ENCODE data around the gene NUP210L. TPM values are rescaled to one million over a fixed set of nuclear protein-coding genes. Genes with fewer than 3 reads are reported as not detected.

NUP210L gene
- total and polyA plus RNA-seq, 2 of the 13 experiments (the other 11 are each of a cell fraction or from before 2014, with no cell fraction given), result not detected

DNA sequence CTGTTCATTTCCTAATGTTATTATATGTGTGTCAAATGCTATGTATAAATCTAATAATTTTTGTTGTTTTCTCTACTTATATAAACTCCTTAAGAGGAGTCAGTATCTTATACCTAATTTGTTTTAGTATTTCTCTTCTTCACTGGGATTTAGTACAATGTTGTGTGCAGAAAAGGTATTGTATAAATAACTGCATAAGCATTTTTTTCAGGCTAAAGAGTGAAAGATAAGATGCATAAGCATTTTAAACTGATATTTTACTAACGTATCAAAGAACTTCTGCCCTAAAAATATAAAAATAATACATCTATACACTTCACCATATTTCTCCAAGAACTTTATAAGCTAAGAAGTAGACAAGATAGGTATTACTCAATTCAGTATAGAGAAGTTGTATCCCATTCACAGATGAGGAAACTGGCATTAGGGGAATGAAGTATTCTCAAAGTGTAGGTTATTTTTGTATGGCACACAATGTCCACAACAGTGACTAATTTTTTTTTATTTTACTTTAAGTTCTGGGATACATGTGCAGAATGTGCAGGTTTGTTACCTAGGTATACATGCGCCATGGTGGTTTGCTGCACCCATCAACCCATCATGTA lies 59.3 kb downstream of the NUP210L start:
- H3K27me3 ChIP-seq (ENCODE audit: control insufficient read depth in 1 of 2, insufficient read depth in 2 of 2, low read length in 2 of 2), result no peaks in the 10 kb centered on the region; a peak in 1 of 5 replicates
- POLR2A ChIA-PET, result no interaction called here
- no peaks in the 10 kb centered on the region for H3K4me1 ChIP-seq (ENCODE audit: insufficient read depth, low read length)
- no peak overlapping the region for H2AFZ ChIP-seq (ENCODE audit: low read length)
- TF ChIP-seq GFI1 (CRISPR knock-in tag; IDR thresholded peaks at IDR 0.05; ENCODE audit: borderline replicate concordance) (no peak), ZFP36L2 (CRISPR knock-in tag; IDR thresholded peaks at IDR 0.05) (no peak), NR2F2 (IDR thresholded peaks at IDR 0.05; ENCODE audit: borderline replicate concordance, low read depth) (no peak), POGZ (CRISPR knock-in tag; IDR thresholded peaks at IDR 0.05) (no peak), MAFK (conservative IDR thresholded peaks at IDR 0.05 in 1 of 2, IDR thresholded peaks at IDR 0.05 in 1 of 2; ENCODE audit: low read length in 2 of 2) (0 out of 4 replicates have a peak, but pooled peaks of 1 of the 2 experiments have one; percentile 16)
- TF ChIP-seq, protein P1, sequence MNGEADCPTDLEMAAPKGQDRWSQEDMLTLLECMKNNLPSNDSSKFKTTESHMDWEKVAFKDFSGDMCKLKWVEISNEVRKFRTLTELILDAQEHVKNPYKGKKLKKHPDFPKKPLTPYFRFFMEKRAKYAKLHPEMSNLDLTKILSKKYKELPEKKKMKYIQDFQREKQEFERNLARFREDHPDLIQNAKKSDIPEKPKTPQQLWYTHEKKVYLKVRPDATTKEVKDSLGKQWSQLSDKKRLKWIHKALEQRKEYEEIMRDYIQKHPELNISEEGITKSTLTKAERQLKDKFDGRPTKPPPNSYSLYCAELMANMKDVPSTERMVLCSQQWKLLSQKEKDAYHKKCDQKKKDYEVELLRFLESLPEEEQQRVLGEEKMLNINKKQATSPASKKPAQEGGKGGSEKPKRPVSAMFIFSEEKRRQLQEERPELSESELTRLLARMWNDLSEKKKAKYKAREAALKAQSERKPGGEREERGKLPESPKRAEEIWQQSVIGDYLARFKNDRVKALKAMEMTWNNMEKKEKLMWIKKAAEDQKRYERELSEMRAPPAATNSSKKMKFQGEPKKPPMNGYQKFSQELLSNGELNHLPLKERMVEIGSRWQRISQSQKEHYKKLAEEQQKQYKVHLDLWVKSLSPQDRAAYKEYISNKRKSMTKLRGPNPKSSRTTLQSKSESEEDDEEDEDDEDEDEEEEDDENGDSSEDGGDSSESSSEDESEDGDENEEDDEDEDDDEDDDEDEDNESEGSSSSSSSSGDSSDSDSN (CRISPR knock-in tag; IDR thresholded peaks at IDR 0.05), result no peak
- no peak overlapping the region for H3K4me2 ChIP-seq (ENCODE audit: low read depth, low read length)
- CTCF ChIA-PET (ENCODE audit: low intra/inter-chr PET ratio, low total read pairs), result no interaction called here
- intact Hi-C loops (cut with micrococcal nuclease; ENCODE audit: unreplicated experiment), result no loop called here
- FAIRE-seq, result no peak
- H3K9ac ChIP-seq (ENCODE audit: insufficient read depth, low read depth, low read length), result no peak overlapping the region
- DNase-seq (ENCODE audit: low spot score), result no peak
- no peak for ATAC-seq
- no peaks in the 10 kb centered on the region for H3K79me2 ChIP-seq (ENCODE audit: insufficient read depth, low read length)
- in situ Hi-C loops (cut with HindIII; ENCODE audit: extremely low pct_ligation_motif_present, low pct_unique_long_range_greater_than_20kb), result no loop called here
- no peaks in the 10 kb centered on the region for H3K9me3 ChIP-seq (ENCODE audit: low read length)
- H4K20me1 ChIP-seq (ENCODE audit: insufficient read depth, low read length), result no peaks in the 10 kb centered on the region
- no peak overlapping the region for H3K4me3 ChIP-seq (replicated peaks in 1 of 3; ENCODE audit: insufficient read depth in 1 of 3, low read depth in 2 of 3, low read length in 3 of 3)
- BruUV-seq (replicated peaks), result no TSS peak
- 48% methylated on average over 2 of the region's 2 CpGs for WGBS (ENCODE audit: low lambda C conversion rate)
- no peaks in the 10 kb centered on the region for H3K36me3 ChIP-seq (replicated peaks in 1 of 2; ENCODE audit: control insufficient read depth in 1 of 2, insufficient read depth in 2 of 2, low read length in 2 of 2)
- H3K27ac ChIP-seq (ENCODE audit: extremely low read length, insufficient read depth, low read length), result no peak overlapping the region

DNA sequence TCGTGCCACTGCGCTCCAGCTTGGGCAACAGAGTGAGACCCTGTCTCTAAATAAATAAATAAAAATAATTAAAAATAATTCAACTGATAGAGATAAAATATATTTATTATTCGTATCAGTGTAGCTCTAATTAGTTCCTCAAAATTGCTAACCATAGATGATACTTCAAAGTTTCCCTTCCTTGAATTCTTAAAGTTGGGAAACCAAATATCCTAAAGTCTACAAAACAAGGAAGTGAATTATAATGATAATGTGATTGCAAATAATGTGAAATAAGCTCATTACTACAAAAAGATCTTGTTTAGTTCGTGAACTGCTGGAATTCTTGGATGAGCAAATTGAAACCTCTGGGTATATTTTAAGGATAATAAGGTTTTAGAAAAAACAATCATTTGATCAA lies 60.5 kb downstream of the NUP210L start:
- Histone ChIP-seq H3K9me3 (ENCODE audit: low read length) (no peaks in the 10 kb centered on the region), H3K4me2 (ENCODE audit: low read depth, low read length) (no peak overlapping the region), H3K27ac (ENCODE audit: extremely low read length, insufficient read depth, low read length) (no peak overlapping the region), H3K79me2 (ENCODE audit: insufficient read depth, low read length) (no peaks in the 10 kb centered on the region), H2AFZ (ENCODE audit: low read length) (no peak overlapping the region), H3K4me1 (ENCODE audit: insufficient read depth, low read length) (no peaks in the 10 kb centered on the region), H3K27me3 (ENCODE audit: control insufficient read depth in 1 of 2, insufficient read depth in 2 of 2, low read length in 2 of 2) (no peaks in the 10 kb centered on the region; a peak in 1 of 5 replicates), H4K20me1 (ENCODE audit: insufficient read depth, low read length) (no peaks in the 10 kb centered on the region), H3K36me3 (replicated peaks in 1 of 2; ENCODE audit: control insufficient read depth in 1 of 2, insufficient read depth in 2 of 2, low read length in 2 of 2) (no peaks in the 10 kb centered on the region), H3K9ac (ENCODE audit: insufficient read depth, low read depth, low read length) (no peak overlapping the region), H3K4me3 (replicated peaks in 1 of 3; ENCODE audit: insufficient read depth in 1 of 3, low read depth in 2 of 3, low read length in 3 of 3) (no peak overlapping the region)
- intact Hi-C loops (cut with micrococcal nuclease; ENCODE audit: unreplicated experiment) (no loop called here), in situ Hi-C loops (cut with HindIII; ENCODE audit: extremely low pct_ligation_motif_present, low pct_unique_long_range_greater_than_20kb) (no loop called here)
- 4% methylated on average over 4 of the region's 4 CpGs for WGBS (ENCODE audit: low lambda C conversion rate)
- no peak for ATAC-seq
- ChIA-PET CTCF (ENCODE audit: low intra/inter-chr PET ratio, low total read pairs) (no interaction called here), POLR2A (no interaction called here)
- FAIRE-seq, result no peak
- DNase-seq (ENCODE audit: low spot score), result no peak
- no TSS peak for BruUV-seq (replicated peaks)
- TF ChIP-seq, protein P2, sequence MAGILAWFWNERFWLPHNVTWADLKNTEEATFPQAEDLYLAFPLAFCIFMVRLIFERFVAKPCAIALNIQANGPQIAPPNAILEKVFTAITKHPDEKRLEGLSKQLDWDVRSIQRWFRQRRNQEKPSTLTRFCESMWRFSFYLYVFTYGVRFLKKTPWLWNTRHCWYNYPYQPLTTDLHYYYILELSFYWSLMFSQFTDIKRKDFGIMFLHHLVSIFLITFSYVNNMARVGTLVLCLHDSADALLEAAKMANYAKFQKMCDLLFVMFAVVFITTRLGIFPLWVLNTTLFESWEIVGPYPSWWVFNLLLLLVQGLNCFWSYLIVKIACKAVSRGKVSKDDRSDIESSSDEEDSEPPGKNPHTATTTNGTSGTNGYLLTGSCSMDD (CRISPR knock-in tag; IDR thresholded peaks at IDR 0.05), result no peak
- TF ChIP-seq, protein P3, sequence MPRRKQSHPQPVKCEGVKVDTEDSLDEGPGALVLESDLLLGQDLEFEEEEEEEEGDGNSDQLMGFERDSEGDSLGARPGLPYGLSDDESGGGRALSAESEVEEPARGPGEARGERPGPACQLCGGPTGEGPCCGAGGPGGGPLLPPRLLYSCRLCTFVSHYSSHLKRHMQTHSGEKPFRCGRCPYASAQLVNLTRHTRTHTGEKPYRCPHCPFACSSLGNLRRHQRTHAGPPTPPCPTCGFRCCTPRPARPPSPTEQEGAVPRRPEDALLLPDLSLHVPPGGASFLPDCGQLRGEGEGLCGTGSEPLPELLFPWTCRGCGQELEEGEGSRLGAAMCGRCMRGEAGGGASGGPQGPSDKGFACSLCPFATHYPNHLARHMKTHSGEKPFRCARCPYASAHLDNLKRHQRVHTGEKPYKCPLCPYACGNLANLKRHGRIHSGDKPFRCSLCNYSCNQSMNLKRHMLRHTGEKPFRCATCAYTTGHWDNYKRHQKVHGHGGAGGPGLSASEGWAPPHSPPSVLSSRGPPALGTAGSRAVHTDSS (CRISPR knock-in tag; conservative IDR thresholded peaks at IDR 0.05), result no peak
- TF ChIP-seq SSRP1 (CRISPR knock-in tag; IDR thresholded peaks at IDR 0.05) (no peak), ZNF329 (CRISPR knock-in tag; IDR thresholded peaks at IDR 0.05; ENCODE audit: low read depth) (no peak)

All from HepG2 (cell line).